Measurements from ENCODE around the gene CABP7.

DNA sequence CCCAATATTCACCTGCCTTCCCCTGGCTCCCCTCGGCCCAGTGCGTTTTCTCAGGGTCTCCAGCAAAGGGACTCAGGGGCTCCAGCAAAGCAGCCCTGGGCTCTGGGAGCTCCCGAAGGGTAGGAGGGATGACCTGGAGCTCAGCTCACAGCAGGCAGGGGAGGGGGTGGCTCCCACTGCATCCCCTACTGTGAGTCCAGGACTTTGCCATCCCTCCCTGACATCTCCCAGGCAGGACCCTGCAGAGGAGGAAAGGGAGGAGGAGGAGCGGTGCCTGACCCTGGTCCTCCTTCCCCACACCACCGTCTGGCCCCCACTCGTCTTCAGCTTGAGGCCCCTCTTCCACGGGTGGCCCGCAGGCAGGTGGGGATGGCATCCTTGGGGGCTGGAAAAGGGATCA, 5.0 kb downstream of the CABP7 start:
- TF ChIP-seq, protein P1, sequence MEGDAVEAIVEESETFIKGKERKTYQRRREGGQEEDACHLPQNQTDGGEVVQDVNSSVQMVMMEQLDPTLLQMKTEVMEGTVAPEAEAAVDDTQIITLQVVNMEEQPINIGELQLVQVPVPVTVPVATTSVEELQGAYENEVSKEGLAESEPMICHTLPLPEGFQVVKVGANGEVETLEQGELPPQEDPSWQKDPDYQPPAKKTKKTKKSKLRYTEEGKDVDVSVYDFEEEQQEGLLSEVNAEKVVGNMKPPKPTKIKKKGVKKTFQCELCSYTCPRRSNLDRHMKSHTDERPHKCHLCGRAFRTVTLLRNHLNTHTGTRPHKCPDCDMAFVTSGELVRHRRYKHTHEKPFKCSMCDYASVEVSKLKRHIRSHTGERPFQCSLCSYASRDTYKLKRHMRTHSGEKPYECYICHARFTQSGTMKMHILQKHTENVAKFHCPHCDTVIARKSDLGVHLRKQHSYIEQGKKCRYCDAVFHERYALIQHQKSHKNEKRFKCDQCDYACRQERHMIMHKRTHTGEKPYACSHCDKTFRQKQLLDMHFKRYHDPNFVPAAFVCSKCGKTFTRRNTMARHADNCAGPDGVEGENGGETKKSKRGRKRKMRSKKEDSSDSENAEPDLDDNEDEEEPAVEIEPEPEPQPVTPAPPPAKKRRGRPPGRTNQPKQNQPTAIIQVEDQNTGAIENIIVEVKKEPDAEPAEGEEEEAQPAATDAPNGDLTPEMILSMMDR (IDR thresholded peaks at IDR 0.05 in 8 of 11, conservative IDR thresholded peaks at IDR 0.05 in 3 of 11), result no peak
- no peak for TF ChIP-seq POLR2AphosphoS5 (IDR thresholded peaks at IDR 0.05)
- no peak for TF ChIP-seq POLR2A (IDR thresholded peaks at IDR 0.05)
